Neural cell (in vitro differentiated cells): ENCODE data around the gene TRIM72.

Experiments
- CTCF ChIP-seq: fragments of 450-650 bp; IDR thresholded peaks from 2 replicates; pipeline ENCODE4 v1.5.1; 2014; ENCODE audit warnings: antibody characterized with exemption, mild to moderate bottlenecking, moderate library complexity; ENCODE audit not compliant: poor library complexity, severe bottlenecking
- EZH2 ChIP-seq: fragments of 200-600, 300-800 bp; shearing (Covaris generic), sonication (generic); IDR thresholded peaks from 2 replicates; pipeline ENCODE4 v1.6.1; 2014; ENCODE audit warnings: antibody characterized with exemption, low read length, borderline replicate concordance, mild to moderate bottlenecking; ENCODE audit not compliant: insufficient read depth, poor library complexity, severe bottlenecking
- RAD21 ChIP-seq: fragments of 450-650 bp; conservative IDR thresholded peaks from 2 replicates; pipeline ENCODE4 v1.6.1; 2014; ENCODE audit warnings: antibody characterized with exemption, mild to moderate bottlenecking, moderate library complexity
- REST ChIP-seq: IDR thresholded peaks from 2 replicates; pipeline ENCODE4 v1.6.1; 2012; ENCODE audit warnings: borderline replicate concordance

GRCh38 chr16:31238041-31238440 lies 24.1 kb downstream of the TRIM72 start:
- no peak for TF ChIP-seq CTCF
- TF ChIP-seq EZH2: no peak
- no peak for TF ChIP-seq RAD21
- no peak for TF ChIP-seq REST
